SK-N-SH treated with all-trans-retinoic acid at 6 μM for 48 hours (cell line): ENCODE results near the gene MIPEP.
A peak's percentile ranks its signal among the peaks of the same experiment; 100 is the strongest.

Experiments used
- ATAC-seq: fragments of 200-7000 bp; cut with Tn5 transposase; 3 replicates; pipeline ENCODE4 v1.9.1; 2020; ENCODE audit warnings: mild to moderate bottlenecking, moderate library complexity
- ARNTL ChIP-seq: fragments of 450-650 bp; formaldehyde crosslinking; IDR thresholded peaks from 2 replicates; pipeline ENCODE4 v1.5.0; 2020; ENCODE audit warnings: low read depth, mild to moderate bottlenecking, moderate library complexity, borderline replicate concordance
- BACH2 ChIP-seq: fragments of 250-450 bp; sonication (Bioruptor Pico); IDR thresholded peaks from 2 replicates; pipeline ENCODE4 v1.9.0; 2021; ENCODE audit warnings: mild to moderate bottlenecking, borderline replicate concordance
- ESRRG ChIP-seq: fragments of 250-450 bp; sonication (Bioruptor Pico); IDR thresholded peaks from 2 replicates; pipeline ENCODE4 v1.6.1; 2021; ENCODE audit warnings: mild to moderate bottlenecking
- GLIS3 ChIP-seq: fragments of 250-450 bp; sonication (Bioruptor Pico); IDR thresholded peaks from 2 replicates; pipeline ENCODE4 v1.5.0; 2020; ENCODE audit warnings: mild to moderate bottlenecking, moderate library complexity
- ISL1 ChIP-seq: fragments of 250-450 bp; sonication (Bioruptor Pico); IDR thresholded peaks from 2 replicates; pipeline ENCODE4 v2.1.2; 2022; ENCODE audit warnings: mild to moderate bottlenecking, moderate library complexity
- OSR1 ChIP-seq: fragments of 250-450 bp; sonication (Bioruptor Pico); IDR thresholded peaks from 2 replicates; pipeline ENCODE4 v1.8.0; 2022; ENCODE audit warnings: moderate library complexity, mild to moderate bottlenecking, inconsistent platforms
- PPARA ChIP-seq: fragments of 250-450 bp; sonication (Bioruptor Pico); IDR thresholded peaks from 2 replicates; pipeline ENCODE4 v1.5.0; 2020; ENCODE audit warnings: mild to moderate bottlenecking, borderline replicate concordance
- RARB ChIP-seq: fragments of 250-450 bp; sonication (Bioruptor Pico); IDR thresholded peaks from 2 replicates; pipeline ENCODE4 v1.8.0; 2021; ENCODE audit warnings: mild to moderate bottlenecking, moderate library complexity
- TOX ChIP-seq: fragments of 250-450 bp; sonication (Bioruptor Pico); IDR thresholded peaks from 2 replicates; pipeline ENCODE4 v1.8.0; 2021; ENCODE audit warnings: mild to moderate bottlenecking, moderate library complexity, borderline replicate concordance
- ZC3H10 ChIP-seq: fragments of 250-450 bp; sonication (Bioruptor Pico); IDR thresholded peaks from 2 replicates; pipeline ENCODE4 v1.5.1; 2021; ENCODE audit warnings: mild to moderate bottlenecking, moderate library complexity
- ZFP30 ChIP-seq: fragments of 450-650 bp; formaldehyde crosslinking; IDR thresholded peaks from 2 replicates; pipeline ENCODE4 v1.5.0; 2022; ENCODE audit warnings: mild to moderate bottlenecking, moderate library complexity
- ZNF565 ChIP-seq: fragments of 450-650 bp; formaldehyde crosslinking; conservative IDR thresholded peaks from 2 replicates; pipeline ENCODE4 v1.5.0; 2020; ENCODE audit warnings: low read depth, mild to moderate bottlenecking, moderate library complexity
- ZNF8 ChIP-seq: fragments of 450-650 bp; formaldehyde crosslinking; IDR thresholded peaks from 2 replicates; pipeline ENCODE4 v1.5.0; 2020; ENCODE audit warnings: mild to moderate bottlenecking, moderate library complexity
- TF ChIP-seq, protein P1 (sequence below): fragments of 250-450 bp; sonication (Bioruptor Pico); IDR thresholded peaks from 2 replicates; pipeline ENCODE4 v1.8.0; 2020; ENCODE audit warnings: mild to moderate bottlenecking, moderate library complexity, borderline replicate concordance
- TF ChIP-seq, protein P2 (sequence below): fragments of 250-450 bp; sonication (Bioruptor Pico); IDR thresholded peaks from 2 replicates; pipeline ENCODE4 v1.5.1; 2021; ENCODE audit warnings: mild to moderate bottlenecking, moderate library complexity
- TF ChIP-seq, protein P3 (sequence below): fragments of 250-450 bp; sonication (Bioruptor Pico); IDR thresholded peaks from 2 replicates; pipeline ENCODE4 v1.5.0; 2020; ENCODE audit warnings: mild to moderate bottlenecking, moderate library complexity
- TF ChIP-seq, protein P4 (sequence below): fragments of 250-450 bp; sonication (Bioruptor Pico); IDR thresholded peaks from 2 replicates; pipeline ENCODE4 v1.5.1; 2020; ENCODE audit warnings: low read depth, mild to moderate bottlenecking, moderate library complexity
- TF ChIP-seq, protein P5 (sequence below): fragments of 250-450 bp; sonication (Bioruptor Pico); IDR thresholded peaks from 2 replicates; pipeline ENCODE4 v1.8.0; 2021; ENCODE audit warnings: low read depth, mild to moderate bottlenecking, moderate library complexity, borderline replicate concordance

MIPEP gene

DNA sequence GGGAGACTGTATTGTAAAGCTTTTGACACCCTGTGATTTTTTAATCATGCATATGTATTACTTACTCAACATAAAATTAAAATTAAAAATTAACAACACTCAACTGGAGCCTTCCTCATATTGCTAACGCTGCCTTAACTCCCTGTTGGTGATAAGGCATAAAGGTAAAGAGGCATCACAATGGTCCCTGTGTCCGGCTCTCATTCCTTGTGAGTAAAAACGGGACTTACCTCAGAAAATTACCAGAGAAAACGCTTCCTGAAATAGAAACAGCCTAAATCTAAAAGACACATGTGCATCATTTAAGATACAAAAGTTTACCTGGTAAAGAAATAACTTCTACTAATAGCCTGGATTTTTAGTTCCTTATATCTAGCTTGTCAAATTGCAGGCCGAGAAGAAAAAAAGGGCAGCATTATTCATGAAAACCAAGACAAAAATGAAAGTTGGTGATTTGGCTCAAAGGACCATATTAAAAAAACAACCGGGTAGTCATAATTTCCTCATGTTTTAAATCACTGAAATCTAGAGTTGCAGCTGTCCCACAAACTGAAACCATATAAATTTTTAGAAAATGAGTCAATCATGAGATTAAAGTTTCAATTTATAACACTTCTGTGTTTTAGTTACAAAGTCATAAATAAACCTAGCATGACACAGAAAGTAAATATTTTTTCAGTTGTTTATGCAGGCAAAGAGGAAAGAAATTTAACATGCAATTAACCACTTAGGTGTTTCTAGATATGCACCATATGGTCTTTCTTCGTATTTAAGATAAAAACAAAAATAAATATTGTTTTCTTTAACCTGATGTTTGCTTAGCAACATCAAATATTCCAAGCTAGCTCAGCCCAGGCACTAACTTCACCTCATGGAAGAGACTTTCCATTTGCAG, 94.7 kb downstream of the MIPEP start:
- peak; percentile 35; the same call in 1 of the 2 replicates for TF ChIP-seq ISL1 (CRISPR knock-in tag)
- no peak for TF ChIP-seq ARNTL (CRISPR knock-in tag)
- TF ChIP-seq GLIS3 (CRISPR knock-in tag): no peak
- TF ChIP-seq, protein P1, sequence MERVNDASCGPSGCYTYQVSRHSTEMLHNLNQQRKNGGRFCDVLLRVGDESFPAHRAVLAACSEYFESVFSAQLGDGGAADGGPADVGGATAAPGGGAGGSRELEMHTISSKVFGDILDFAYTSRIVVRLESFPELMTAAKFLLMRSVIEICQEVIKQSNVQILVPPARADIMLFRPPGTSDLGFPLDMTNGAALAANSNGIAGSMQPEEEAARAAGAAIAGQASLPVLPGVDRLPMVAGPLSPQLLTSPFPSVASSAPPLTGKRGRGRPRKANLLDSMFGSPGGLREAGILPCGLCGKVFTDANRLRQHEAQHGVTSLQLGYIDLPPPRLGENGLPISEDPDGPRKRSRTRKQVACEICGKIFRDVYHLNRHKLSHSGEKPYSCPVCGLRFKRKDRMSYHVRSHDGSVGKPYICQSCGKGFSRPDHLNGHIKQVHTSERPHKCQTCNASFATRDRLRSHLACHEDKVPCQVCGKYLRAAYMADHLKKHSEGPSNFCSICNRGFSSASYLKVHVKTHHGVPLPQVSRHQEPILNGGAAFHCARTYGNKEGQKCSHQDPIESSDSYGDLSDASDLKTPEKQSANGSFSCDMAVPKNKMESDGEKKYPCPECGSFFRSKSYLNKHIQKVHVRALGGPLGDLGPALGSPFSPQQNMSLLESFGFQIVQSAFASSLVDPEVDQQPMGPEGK (CRISPR knock-in tag): no peak
- no peak for TF ChIP-seq ZNF8
- TF ChIP-seq ZC3H10 (CRISPR knock-in tag): no peak
- ATAC-seq: peak; percentile 28; the same call in 2 of the 3 replicates

DNA sequence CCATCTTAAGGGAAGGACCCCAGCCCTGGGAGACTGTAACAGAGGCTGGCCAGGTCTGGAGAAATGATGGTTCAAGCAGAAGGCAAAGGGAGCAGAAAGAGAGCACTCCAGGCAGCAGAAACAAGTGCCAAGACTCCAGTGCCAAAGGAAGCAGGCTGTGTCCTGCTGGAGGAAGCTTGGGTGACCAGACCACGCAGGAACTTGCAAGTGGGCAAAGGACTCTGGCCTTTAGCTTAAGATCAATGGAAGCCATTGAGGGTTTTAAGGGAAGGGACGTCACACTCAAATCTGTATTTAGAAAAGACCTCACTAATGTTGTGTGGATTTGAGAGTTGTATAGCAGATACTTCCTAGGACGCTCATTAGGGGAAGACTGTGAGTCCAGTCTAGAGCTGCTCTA, 95.5 kb downstream of the MIPEP start:
- TF ChIP-seq RARB: no peak
- TF ChIP-seq, protein P2, sequence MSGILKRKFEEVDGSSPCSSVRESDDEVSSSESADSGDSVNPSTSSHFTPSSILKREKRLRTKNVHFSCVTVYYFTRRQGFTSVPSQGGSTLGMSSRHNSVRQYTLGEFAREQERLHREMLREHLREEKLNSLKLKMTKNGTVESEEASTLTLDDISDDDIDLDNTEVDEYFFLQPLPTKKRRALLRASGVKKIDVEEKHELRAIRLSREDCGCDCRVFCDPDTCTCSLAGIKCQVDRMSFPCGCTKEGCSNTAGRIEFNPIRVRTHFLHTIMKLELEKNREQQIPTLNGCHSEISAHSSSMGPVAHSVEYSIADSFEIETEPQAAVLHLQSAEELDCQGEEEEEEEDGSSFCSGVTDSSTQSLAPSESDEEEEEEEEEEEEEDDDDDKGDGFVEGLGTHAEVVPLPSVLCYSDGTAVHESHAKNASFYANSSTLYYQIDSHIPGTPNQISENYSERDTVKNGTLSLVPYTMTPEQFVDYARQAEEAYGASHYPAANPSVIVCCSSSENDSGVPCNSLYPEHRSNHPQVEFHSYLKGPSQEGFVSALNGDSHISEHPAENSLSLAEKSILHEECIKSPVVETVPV (CRISPR knock-in tag): no peak
- TF ChIP-seq ZFP30 (CRISPR knock-in tag): no peak
- no peak for TF ChIP-seq ISL1 (CRISPR knock-in tag)
- no peak for TF ChIP-seq BACH2 (CRISPR knock-in tag)
- TF ChIP-seq, protein P3, sequence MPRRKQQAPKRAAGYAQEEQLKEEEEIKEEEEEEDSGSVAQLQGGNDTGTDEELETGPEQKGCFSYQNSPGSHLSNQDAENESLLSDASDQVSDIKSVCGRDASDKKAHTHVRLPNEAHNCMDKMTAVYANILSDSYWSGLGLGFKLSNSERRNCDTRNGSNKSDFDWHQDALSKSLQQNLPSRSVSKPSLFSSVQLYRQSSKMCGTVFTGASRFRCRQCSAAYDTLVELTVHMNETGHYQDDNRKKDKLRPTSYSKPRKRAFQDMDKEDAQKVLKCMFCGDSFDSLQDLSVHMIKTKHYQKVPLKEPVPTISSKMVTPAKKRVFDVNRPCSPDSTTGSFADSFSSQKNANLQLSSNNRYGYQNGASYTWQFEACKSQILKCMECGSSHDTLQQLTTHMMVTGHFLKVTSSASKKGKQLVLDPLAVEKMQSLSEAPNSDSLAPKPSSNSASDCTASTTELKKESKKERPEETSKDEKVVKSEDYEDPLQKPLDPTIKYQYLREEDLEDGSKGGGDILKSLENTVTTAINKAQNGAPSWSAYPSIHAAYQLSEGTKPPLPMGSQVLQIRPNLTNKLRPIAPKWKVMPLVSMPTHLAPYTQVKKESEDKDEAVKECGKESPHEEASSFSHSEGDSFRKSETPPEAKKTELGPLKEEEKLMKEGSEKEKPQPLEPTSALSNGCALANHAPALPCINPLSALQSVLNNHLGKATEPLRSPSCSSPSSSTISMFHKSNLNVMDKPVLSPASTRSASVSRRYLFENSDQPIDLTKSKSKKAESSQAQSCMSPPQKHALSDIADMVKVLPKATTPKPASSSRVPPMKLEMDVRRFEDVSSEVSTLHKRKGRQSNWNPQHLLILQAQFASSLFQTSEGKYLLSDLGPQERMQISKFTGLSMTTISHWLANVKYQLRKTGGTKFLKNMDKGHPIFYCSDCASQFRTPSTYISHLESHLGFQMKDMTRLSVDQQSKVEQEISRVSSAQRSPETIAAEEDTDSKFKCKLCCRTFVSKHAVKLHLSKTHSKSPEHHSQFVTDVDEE (CRISPR knock-in tag): no peak
- TF ChIP-seq ZNF8: no peak
- TF ChIP-seq OSR1 (CRISPR knock-in tag): no peak
- TF ChIP-seq TOX: no peak
- TF ChIP-seq, protein P4, sequence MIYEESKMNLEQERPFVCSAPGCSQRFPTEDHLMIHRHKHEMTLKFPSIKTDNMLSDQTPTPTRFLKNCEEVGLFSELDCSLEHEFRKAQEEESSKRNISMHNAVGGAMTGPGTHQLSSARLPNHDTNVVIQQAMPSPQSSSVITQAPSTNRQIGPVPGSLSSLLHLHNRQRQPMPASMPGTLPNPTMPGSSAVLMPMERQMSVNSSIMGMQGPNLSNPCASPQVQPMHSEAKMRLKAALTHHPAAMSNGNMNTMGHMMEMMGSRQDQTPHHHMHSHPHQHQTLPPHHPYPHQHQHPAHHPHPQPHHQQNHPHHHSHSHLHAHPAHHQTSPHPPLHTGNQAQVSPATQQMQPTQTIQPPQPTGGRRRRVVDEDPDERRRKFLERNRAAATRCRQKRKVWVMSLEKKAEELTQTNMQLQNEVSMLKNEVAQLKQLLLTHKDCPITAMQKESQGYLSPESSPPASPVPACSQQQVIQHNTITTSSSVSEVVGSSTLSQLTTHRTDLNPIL (CRISPR knock-in tag): no peak
- TF ChIP-seq ARNTL (CRISPR knock-in tag): no peak
- TF ChIP-seq PPARA (CRISPR knock-in tag): no peak
- TF ChIP-seq ZNF565 (CRISPR knock-in tag): no peak
- no peak for TF ChIP-seq ESRRG
- TF ChIP-seq, protein P5, sequence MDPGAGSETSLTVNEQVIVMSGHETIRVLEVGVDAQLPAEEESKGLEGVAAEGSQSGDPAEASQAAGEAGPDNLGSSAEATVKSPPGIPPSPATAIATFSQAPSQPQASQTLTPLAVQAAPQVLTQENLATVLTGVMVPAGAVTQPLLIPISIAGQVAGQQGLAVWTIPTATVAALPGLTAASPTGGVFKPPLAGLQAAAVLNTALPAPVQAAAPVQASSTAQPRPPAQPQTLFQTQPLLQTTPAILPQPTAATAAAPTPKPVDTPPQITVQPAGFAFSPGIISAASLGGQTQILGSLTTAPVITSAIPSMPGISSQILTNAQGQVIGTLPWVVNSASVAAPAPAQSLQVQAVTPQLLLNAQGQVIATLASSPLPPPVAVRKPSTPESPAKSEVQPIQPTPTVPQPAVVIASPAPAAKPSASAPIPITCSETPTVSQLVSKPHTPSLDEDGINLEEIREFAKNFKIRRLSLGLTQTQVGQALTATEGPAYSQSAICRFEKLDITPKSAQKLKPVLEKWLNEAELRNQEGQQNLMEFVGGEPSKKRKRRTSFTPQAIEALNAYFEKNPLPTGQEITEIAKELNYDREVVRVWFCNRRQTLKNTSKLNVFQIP (CRISPR knock-in tag): no peak
- no peak for ATAC-seq

DNA sequence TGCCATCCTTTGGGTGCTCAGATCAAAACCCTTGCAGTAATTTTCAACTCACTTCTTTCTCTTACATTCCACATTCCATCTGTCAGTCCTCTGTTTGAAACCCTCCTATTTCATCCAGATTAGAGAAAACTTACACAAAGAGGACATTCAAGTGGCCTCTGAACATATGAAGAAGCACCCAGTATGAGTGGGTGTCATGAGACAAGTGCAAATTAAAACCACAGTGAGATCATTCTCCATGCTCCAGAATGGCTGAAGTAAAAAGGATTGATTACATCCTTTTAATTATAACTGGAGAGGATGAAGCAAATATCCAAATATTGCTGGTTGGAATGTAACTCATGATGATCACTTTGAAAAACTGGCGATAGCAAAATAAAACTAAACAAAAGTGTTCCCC, 96.5 kb downstream of the MIPEP start:
- no peak for TF ChIP-seq BACH2 (CRISPR knock-in tag)
- TF ChIP-seq ZFP30 (CRISPR knock-in tag): no peak
- TF ChIP-seq, protein P4 (CRISPR knock-in tag): no peak
- TF ChIP-seq, protein P3 (CRISPR knock-in tag): no peak
- no peak for TF ChIP-seq GLIS3 (CRISPR knock-in tag)
- ATAC-seq: no peak
